GM12878 (cell line): ENCODE data around the gene PEX26. TPM values are rescaled to one million over a fixed set of nuclear protein-coding genes. Genes with fewer than 3 reads are reported as not detected.

Experiments
- ATAC-seq: fragments of 200-7000 bp; cut with Tn5 transposase; 3 replicates; pipeline ENCODE4 v1.9.1; 2020; ENCODE audit warnings: mild to moderate bottlenecking, moderate library complexity
- BruUV-seq: library from RNA; stranded (reverse); fragments of 400-500 nt; replicated peaks from 2 replicates; lab custom pipeline; 2021; lab: Mats Ljungman, UMichigan
- CTCF ChIA-PET: fragments of 300-600 bp; sonication (Branson Sonifier 250); formaldehyde crosslinking; extraction: SDS; loops from one replicate; lab custom pipeline; 2021; ENCODE audit warnings: inconsistent platforms; lab: Yijun Ruan, JAX
- POLR2A ChIA-PET: fragments of 350-600 bp; formaldehyde crosslinking; extraction: SDS; loops from one replicate; lab custom pipeline; 2021; ENCODE audit warnings: inconsistent platforms; lab: Charles Lee
- RAD21 ChIA-PET: fragments of 300-600 bp; sonication (Branson Sonifier 250); formaldehyde crosslinking; loops from one replicate; lab custom pipeline; 2023; ENCODE audit warnings: antibody characterized with exemption; ENCODE audit not compliant: unreplicated experiment; lab: Charles Lee
- SMC1A ChIA-PET: fragments of 300-600 bp; sonication (Branson Sonifier 250); formaldehyde crosslinking; loops from one replicate; lab custom pipeline; 2023; ENCODE audit not compliant: unreplicated experiment, uncharacterized antibody; lab: Charles Lee
- DNase-seq: peaks from one replicate; pipeline ENCODE4 v3.0.0-alpha.2; 2011; ENCODE audit warnings: low read depth, low spot score
- FAIRE-seq: peaks from 3 replicates; lab custom pipeline; 2011; peaks lifted over from hg19 to GRCh38; lab: Jason Lieb, UNC
- H2AFZ ChIP-seq: 2 replicates; pipeline ENCODE4 v1.6.0; 2011; ENCODE audit warnings: low read depth, low read length, control low read depth; ENCODE audit not compliant: control insufficient read depth
- H3K27ac ChIP-seq: 2 replicates; pipeline ENCODE4 v1.5.1; 2011; ENCODE audit warnings: control low read depth; ENCODE audit not compliant: control insufficient read depth, insufficient read depth
- H3K27me3 ChIP-seq, 2 experiments: replicated peaks in 1 of 2; 2 replicates each; pipeline versions ENCODE4 v1.6.0 to v1.6.1; 2011; ENCODE audit warnings: low read length in 1 of 2; ENCODE audit not compliant: control insufficient read depth in 2 of 2, insufficient read depth in 2 of 2
- H3K36me3 ChIP-seq, 2 experiments: 2 replicates each; pipeline ENCODE4 v1.5.1; 2011; ENCODE audit warnings: low read length in 1 of 2; ENCODE audit not compliant: control insufficient read depth in 2 of 2, insufficient read depth in 2 of 2
- H3K4me1 ChIP-seq: 2 replicates; pipeline ENCODE4 v1.6.1; 2011; ENCODE audit warnings: mild to moderate bottlenecking, low read length, moderate library complexity, mixed read lengths; ENCODE audit not compliant: control insufficient read depth, insufficient read depth
- H3K4me2 ChIP-seq: 2 replicates; pipeline ENCODE4 v1.6.0; 2011; ENCODE audit warnings: control low read depth; ENCODE audit not compliant: control insufficient read depth, insufficient read depth
- H3K4me3 ChIP-seq: fragments of 200-600 bp; sonication (generic); 2 replicates; pipeline ENCODE4 v1.5.1; 2016
- H3K79me2 ChIP-seq: 2 replicates; pipeline ENCODE4 v1.6.0; 2011; ENCODE audit warnings: low read length; ENCODE audit not compliant: control insufficient read depth, insufficient read depth
- H3K9ac ChIP-seq: 2 replicates; pipeline ENCODE4 v1.8.0; 2011; ENCODE audit warnings: low read length, control low read depth, mixed read lengths; ENCODE audit not compliant: control insufficient read depth, insufficient read depth
- H3K9me3 ChIP-seq: replicated peaks from 3 replicates; pipeline ENCODE4 v1.5.1; 2011; ENCODE audit warnings: mild to moderate bottlenecking, low read length; ENCODE audit not compliant: control insufficient read depth, insufficient read depth
- H4K20me1 ChIP-seq: 2 replicates; pipeline ENCODE4 v1.6.0; 2011; ENCODE audit not compliant: control insufficient read depth, insufficient read depth
- BCL11A ChIP-seq: IDR thresholded peaks from 2 replicates; pipeline ENCODE4 v1.6.1; 2011; ENCODE audit warnings: low read depth, low read length
- CREB1 ChIP-seq: IDR thresholded peaks from 2 replicates; pipeline ENCODE4 v1.6.1; 2012; ENCODE audit warnings: low read depth, mild to moderate bottlenecking, inconsistent platforms
- IKZF1 ChIP-seq: fragments of 450-650 bp; conservative IDR thresholded peaks from 2 replicates; pipeline ENCODE4 v1.6.1; 2017; ENCODE audit warnings: antibody characterized with exemption, mild to moderate bottlenecking
- JUNB ChIP-seq: IDR thresholded peaks from 2 replicates; pipeline ENCODE4 v1.6.1; 2016; ENCODE audit warnings: antibody characterized with exemption, mild to moderate bottlenecking
- MEF2B ChIP-seq: fragments of 450-650 bp; IDR thresholded peaks from 2 replicates; pipeline ENCODE4 v1.6.1; 2018; ENCODE audit warnings: mild to moderate bottlenecking, moderate library complexity; ENCODE audit not compliant: partially characterized antibody, poor library complexity, severe bottlenecking
- MTA2 ChIP-seq: fragments of 450-650 bp; IDR thresholded peaks from 2 replicates; pipeline ENCODE4 v1.6.1; 2016; ENCODE audit warnings: low read depth, mild to moderate bottlenecking, moderate library complexity
- NR2F1 ChIP-seq: fragments of 450-650 bp; conservative IDR thresholded peaks from 2 replicates; pipeline ENCODE4 v1.6.1; 2017; ENCODE audit warnings: mild to moderate bottlenecking
- POLR2A ChIP-seq: IDR thresholded peaks from 2 replicates; pipeline ENCODE4 v1.6.1; 2011; ENCODE audit warnings: low read depth, mild to moderate bottlenecking, low read length
- SUZ12 ChIP-seq: fragments of 200-600 bp; sonication (generic); IDR thresholded peaks from one replicate; pipeline ENCODE4 v1.6.1; 2018; ENCODE audit warnings: antibody characterized with exemption, mild to moderate bottlenecking; ENCODE audit not compliant: unreplicated experiment
- whole genome bisulfite sequencing: methylation state at CpG from one replicate; pipeline ENCODE4 v1.1.6; 2016; ENCODE audit warnings: low lambda C conversion rate; ENCODE audit not compliant: insufficient replicate concordance, insufficient coverage; ENCODE audit errors: missing lambda C conversion rate; 5-methylcytosine and 5-hydroxymethylcytosine counted together
- in situ Hi-C: fragments of 300-500 bp; cut with MboI; formaldehyde crosslinking; loops from 9 replicates; pipeline ENCODE4 v1.14.3; 2018; ENCODE audit warnings: mixed read lengths
- intact Hi-C: fragments of 100-400 bp; cut with micrococcal nuclease; formaldehyde crosslinking; loops from one replicate; pipeline ENCODE4 v1.14.2; 2022; ENCODE audit not compliant: unreplicated experiment
- polyA plus RNA-seq, 11 experiments: library from polyadenylated mRNA; depleted of rRNA in 4 of 11; unstranded in 6 of 11; stranded (reverse) in 5 of 11; fragments of >200 nt; fragmentation: Nextera tagmentation in 4 of 11; fragmentation: Illumina TruSeq in 1 of 11; extraction: Ambion mirVana in 4 of 11; extraction: Trizol in 1 of 11; gene quantifications; 1 replicate in 1 of 11; 2 replicates in 10 of 11; pipeline versions ENCODE4 v1.2.1 to v1.2.3, GENCODE V29; 2011 to 2016; ENCODE audit warnings: inconsistent platforms in 2 of 11, missing spikeins in 2 of 11, low read depth in 1 of 11
- total RNA-seq, 4 experiments: library from RNA; depleted of rRNA in 3 of 4; stranded (reverse); fragments of >200 nt in 3 of 4; fragmentation: Illumina TruSeq in 1 of 4; extraction: Trizol in 1 of 4; gene quantifications; 2 replicates each; pipeline versions ENCODE4 v1.2.1 to v1.2.3, GENCODE V29; 2013 to 2021
- TF ChIP-seq, protein P1 (sequence below): IDR thresholded peaks from 2 replicates; pipeline ENCODE4 v1.6.1; 2011; ENCODE audit warnings: low read depth, mild to moderate bottlenecking, low read length, moderate library complexity, borderline replicate concordance; ENCODE audit errors: extremely low read depth
- TF ChIP-seq, protein P2 (sequence below): IDR thresholded peaks from 2 replicates; pipeline ENCODE4 v1.6.1; 2011; ENCODE audit warnings: borderline replicate concordance, low read depth, mild to moderate bottlenecking, moderate library complexity, low read length; ENCODE audit not compliant: insufficient read depth, poor library complexity, severe bottlenecking

The PEX26 gene
- total and polyA plus RNA-seq, 10 of the 15 experiments (the other 5 are each of a cell fraction or from before 2014, with no cell fraction given) = 0.79 to 50.8 (median 22.4) TPM

DNA sequence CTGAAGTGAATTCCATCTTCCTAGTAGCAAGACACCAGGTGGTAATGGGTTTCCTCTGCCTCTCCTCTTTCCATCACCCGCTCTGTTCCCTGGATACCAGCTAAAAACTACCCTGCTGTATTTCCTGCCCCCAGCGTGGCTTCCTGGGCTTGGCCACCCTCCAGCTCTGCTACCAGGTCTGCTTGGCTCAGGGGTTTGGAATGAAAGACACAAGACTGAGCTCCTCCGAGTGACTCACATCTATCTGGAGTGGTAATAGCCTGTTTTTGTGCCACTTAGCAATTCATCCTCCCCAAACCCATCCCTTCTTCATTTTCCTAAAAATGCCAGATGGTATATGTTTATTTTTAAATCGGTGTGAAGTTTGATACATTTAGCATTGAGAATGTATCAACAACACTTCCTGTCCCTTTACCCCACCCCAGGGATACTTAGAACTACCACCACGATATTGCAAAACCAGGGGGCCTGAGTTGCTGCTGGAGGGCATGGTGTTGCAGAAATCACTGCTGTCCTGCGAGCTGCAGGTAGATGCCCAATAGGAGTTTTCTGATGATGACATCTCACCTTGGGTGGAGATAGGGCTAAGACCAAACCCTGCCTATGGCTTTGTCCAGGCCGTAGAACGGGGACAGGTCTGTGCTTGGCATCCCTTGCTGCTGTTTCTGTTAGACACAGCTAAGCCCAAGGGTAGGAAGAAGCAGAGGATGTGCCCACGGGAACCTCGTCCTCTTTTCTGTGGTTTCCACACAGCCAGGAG, 45.9 kb upstream of the PEX26 start:
- Histone ChIP-seq H3K79me2 (no peaks in the 10 kb centered on the region), H3K36me3 (no peaks in the 10 kb centered on the region), H3K4me3 (no peak overlapping the region), H3K27me3 (no peaks in the 10 kb centered on the region; a peak in 1 of 4 replicates), H3K9me3 (no peaks in the 10 kb centered on the region), H3K4me1 (peaks cover 5% of the 10 kb centered on the region; the same call in 1 of the 2 replicates), H3K4me2 (no peak overlapping the region), H2AFZ (no peak overlapping the region), H3K27ac (no peak overlapping the region), H4K20me1 (no peaks in the 10 kb centered on the region), H3K9ac (no peak overlapping the region)
- ChIA-PET RAD21 (interaction anchor here (0.9 to 1.4 kb wide), 2 partner anchors 25 to 44 kb away, joined by 3 to 4 read pairs; no protein-coding TSS in a partner anchor), POLR2A (interaction anchor here (0.5 kb wide), 1 partner anchor 108 kb away, joined by 3 read pairs; no protein-coding TSS in a partner anchor), CTCF (interaction anchor here (0.7 to 1.7 kb wide), 4 partner anchors 20 to 202 kb away, joined by 3 to 4 read pairs (median 3); no protein-coding TSS in a partner anchor), SMC1A (interaction anchor here (1.5 to 11.6 kb wide), 2 partner anchors 26 to 41 kb away, joined by 4 to 98 read pairs; partner anchors contain the start of gene PEX26)
- FAIRE-seq = no peak
- TF ChIP-seq CREB1 (no peak), SUZ12 (no peak), JUNB (no peak), MEF2B (no peak), POLR2A (no peak), IKZF1 (no peak), BCL11A (no peak), MTA2 (no peak), NR2F1 (no peak)
- TF ChIP-seq, protein P1, sequence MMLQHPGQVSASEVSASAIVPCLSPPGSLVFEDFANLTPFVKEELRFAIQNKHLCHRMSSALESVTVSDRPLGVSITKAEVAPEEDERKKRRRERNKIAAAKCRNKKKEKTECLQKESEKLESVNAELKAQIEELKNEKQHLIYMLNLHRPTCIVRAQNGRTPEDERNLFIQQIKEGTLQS = no peak
- TF ChIP-seq, protein P2, sequence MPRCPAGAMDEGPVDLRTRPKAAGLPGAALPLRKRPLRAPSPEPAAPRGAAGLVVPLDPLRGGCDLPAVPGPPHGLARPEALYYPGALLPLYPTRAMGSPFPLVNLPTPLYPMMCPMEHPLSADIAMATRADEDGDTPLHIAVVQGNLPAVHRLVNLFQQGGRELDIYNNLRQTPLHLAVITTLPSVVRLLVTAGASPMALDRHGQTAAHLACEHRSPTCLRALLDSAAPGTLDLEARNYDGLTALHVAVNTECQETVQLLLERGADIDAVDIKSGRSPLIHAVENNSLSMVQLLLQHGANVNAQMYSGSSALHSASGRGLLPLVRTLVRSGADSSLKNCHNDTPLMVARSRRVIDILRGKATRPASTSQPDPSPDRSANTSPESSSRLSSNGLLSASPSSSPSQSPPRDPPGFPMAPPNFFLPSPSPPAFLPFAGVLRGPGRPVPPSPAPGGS = no peak
- BruUV-seq = no TSS peak
- intact Hi-C loops = no loop called here
- DNase-seq = no peak
- WGBS = 33% methylated on average over 10 of the region's 10 CpGs
- in situ Hi-C loops = no loop called here
- no peak for ATAC-seq
